GM12801 (cell line): ENCODE results near the gene C2orf78.

Experiments
- TF ChIP-seq, protein P1 (sequence below): IDR thresholded peaks from one replicate; pipeline ENCODE4 v1.5.1; 2011; ENCODE audit warnings: control low read depth; ENCODE audit not compliant: insufficient read length; ENCODE audit errors: extremely low read depth

C2orf78 gene

DNA sequence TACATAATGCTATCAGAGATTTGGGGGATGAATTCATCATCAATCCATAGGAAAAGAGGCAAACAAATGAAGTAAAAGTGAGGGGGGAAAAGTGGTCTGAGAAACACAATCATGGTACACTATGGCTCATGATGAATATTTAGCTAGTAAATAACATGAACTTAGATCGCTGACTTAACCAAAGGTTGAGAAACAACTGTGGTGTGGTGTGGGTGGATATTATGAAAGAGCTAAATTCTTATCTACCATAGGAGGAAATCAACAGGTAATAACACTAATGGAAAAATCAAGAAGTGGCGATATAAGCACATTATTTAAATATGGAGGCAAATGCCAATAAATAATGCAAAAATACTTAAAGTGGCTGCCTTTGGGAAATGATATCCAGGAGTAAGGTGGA, 34.7 kb upstream of the C2orf78 start:
- TF ChIP-seq, protein P1, sequence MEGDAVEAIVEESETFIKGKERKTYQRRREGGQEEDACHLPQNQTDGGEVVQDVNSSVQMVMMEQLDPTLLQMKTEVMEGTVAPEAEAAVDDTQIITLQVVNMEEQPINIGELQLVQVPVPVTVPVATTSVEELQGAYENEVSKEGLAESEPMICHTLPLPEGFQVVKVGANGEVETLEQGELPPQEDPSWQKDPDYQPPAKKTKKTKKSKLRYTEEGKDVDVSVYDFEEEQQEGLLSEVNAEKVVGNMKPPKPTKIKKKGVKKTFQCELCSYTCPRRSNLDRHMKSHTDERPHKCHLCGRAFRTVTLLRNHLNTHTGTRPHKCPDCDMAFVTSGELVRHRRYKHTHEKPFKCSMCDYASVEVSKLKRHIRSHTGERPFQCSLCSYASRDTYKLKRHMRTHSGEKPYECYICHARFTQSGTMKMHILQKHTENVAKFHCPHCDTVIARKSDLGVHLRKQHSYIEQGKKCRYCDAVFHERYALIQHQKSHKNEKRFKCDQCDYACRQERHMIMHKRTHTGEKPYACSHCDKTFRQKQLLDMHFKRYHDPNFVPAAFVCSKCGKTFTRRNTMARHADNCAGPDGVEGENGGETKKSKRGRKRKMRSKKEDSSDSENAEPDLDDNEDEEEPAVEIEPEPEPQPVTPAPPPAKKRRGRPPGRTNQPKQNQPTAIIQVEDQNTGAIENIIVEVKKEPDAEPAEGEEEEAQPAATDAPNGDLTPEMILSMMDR: no peak

- TF ChIP-seq, protein P1: no peak
Measured at GRCh38 chr2:73759285-73759764, 24.7 kb upstream of the C2orf78 start.

GRCh38 chr2:73759904-73760303, 24.1 kb upstream of the C2orf78 start:
- TF ChIP-seq, protein P1: no peak

- TF ChIP-seq, protein P1: no peak
Measured at GRCh38 chr2:73762571-73762970, 21.4 kb upstream of the C2orf78 start.

DNA sequence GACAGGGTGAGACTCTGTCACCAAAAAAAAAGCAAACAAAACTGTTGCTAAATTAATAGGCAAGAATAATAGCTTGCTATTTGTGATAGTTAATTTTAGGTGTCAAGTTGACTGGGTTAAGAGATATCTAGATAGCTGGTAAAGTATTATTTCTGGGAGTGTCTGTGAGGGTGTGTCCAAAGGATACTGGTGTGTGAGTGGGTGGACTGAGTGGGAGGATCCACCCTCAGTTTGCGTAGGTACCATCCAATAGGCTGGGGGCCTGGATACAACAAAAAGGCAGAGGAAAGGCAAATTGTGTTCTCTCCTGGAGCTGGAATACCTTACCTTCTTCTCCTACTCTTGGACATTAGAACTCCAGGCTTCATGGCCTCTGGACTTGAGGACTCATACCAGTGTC, 19.0 kb upstream of the C2orf78 start:
- TF ChIP-seq, protein P1: no peak

DNA sequence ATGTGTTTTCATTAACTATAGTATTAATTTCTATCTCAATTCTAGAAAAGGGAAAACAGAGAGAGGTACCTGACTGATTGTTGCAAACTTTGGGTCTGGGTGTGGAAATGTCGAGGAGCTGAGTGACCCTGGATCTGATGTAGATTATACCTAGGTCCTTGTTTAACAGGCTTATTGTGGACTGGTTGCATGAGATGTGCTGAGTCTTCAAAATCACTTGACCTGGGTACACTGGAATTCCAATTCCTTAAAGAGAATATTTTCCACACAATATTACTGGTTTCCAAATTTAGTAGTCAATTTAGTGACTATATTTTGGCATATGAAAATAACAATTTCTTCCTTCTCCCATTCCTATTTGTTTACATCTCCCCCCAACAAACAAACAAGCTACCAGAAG, 17.6 kb upstream of the C2orf78 start:
- TF ChIP-seq, protein P1: no peak

GRCh38 chr2:73766994-73767393, 17.0 kb upstream of the C2orf78 start:
- TF ChIP-seq, protein P1: no peak

DNA sequence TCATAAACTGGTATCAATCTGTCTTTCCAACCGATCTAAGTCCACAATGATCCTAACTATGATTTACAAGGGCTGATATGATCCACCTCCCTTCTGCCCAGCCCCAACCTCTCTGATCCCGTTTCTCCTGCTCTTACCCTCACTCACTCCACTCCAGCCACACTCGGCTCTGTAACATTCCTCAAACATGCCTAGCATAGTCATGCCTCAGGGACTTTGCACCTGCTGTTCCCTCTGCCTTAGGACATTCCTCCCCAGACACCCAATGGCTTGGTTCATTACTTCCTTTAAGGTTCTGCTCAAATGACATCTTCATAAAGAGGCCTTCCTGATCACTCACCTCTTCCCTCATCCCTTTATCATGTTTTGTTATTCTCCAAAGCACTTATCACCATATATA, 13.3 kb upstream of the C2orf78 start:
- TF ChIP-seq, protein P1: no peak
